GM21825 (cell line): ENCODE measurements around the gene TENM4.

Experiments
- ATAC-seq: cut with Tn5 transposase; IDR thresholded peaks from one replicate; pipeline ENCODE4 v1.9.1; 2021; ENCODE audit warnings: mild to moderate bottlenecking, moderate library complexity; ENCODE audit not compliant: unreplicated experiment

TENM4 gene

DNA sequence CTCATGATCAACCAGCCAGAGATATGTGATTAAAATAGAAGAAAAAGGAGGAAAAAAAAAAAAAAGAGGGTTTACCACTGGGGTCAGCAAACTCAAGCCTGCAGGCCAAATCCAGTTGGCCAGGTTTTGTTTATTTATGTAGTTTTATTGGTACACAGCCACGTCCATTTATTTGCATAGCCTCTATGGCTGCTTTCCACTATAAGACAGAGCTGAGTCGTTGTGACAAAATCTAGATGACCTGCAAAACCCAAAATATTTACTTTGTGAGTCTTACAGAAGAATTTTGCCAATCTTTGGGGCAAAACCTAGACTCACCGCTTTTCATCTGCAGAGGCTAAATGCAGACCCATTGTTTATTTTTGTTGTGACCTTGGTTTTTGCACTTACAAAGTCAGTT, 87.1 kb downstream of the TENM4 start:
- no peak for ATAC-seq

- ATAC-seq: no peak
Measured at GRCh38 chr11:79352349-79352703, 88.5 kb downstream of the TENM4 start.

- no peak for ATAC-seq
Measured at GRCh38 chr11:79348976-79349682, 91.7 kb downstream of the TENM4 start.

GRCh38 chr11:79346021-79346420, 94.8 kb downstream of the TENM4 start:
- ATAC-seq: no peak

DNA sequence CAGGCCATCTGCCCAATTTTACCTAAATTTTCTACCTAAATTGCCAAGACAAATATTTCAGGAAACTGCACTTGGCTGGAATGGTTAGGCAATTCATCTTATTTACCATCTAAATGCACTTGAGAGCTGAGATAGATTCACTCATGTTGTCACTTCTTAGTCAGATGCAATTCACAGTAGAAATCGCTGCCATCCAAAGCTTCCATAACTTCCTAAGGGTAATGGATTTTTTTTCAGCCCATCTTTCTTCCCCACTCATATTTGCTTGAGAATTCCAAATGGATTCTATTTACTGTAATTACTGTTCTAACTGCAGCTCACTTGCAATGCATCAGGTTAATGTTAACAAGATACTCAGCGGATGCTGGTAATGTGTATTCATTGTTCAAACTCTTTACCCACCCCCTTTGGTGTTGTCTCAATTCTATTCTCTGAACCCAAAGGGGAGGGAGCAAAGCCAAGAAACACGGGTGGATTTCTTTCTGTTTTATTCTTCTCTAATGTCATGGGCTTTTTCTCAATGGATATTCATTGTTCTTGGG, 96.0 kb downstream of the TENM4 start:
- no peak for ATAC-seq

DNA sequence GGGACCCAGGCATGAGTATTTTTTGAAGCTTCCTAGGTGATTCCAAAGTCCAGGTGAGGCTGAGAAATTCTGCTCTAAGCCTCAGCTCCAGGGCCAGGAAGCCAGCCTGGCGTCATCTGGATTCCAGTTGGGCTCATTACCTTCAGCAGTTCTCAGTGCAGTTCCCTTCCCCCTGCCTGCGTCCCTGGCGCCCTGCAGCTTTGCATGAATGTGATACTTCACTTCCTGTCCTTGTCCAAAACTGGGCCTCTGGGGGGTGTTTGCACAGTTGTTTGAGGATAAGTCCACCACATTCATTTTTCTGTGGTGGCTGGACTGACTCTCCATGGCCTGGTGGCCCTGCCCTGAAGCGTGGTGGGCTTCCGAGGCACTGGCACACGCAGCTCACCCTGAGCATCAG, 98.1 kb downstream of the TENM4 start:
- ATAC-seq: no peak

DNA sequence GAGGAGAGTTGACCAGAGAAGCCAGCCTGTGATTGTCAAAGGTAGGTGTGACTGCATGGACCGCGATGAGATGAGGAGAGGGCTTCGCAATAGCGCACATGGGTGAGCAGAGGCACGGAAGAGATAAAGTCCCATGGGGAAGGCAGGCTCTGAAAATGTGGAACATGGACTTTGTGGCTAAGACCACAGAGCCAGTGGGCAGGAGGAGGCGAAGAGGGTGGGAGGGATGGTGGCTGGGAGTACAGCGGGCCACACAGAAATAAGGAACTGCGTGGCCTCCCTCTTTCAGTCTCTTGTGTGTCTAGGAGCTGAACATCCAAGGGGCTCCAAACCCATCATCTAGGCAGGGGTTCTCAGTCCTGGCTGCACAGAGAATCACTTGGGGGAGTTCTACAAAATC, 98.6 kb downstream of the TENM4 start:
- ATAC-seq: no peak

DNA sequence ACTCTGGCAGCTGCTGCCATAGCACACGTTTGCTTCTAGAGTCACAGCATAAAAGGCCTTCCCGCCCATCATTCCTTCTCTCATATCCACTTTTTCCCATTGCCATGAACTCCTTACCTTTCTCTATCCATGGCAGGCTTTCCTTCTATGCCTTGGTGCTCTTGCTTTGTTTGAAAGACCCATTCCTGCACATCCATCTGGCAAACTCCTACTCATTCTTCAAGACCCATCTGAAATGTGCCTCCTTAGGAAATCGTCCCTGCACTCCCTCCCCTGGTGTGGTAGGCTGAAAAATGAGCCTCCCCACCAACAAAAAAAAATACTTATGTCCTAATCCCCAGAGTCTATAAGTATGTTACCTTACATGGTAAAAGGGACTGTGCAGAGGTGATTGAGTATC, 100.3 kb downstream of the TENM4 start:
- no peak for ATAC-seq

- ATAC-seq: no peak
Measured at GRCh38 chr11:79336797-79337517, 103.9 kb downstream of the TENM4 start.

DNA sequence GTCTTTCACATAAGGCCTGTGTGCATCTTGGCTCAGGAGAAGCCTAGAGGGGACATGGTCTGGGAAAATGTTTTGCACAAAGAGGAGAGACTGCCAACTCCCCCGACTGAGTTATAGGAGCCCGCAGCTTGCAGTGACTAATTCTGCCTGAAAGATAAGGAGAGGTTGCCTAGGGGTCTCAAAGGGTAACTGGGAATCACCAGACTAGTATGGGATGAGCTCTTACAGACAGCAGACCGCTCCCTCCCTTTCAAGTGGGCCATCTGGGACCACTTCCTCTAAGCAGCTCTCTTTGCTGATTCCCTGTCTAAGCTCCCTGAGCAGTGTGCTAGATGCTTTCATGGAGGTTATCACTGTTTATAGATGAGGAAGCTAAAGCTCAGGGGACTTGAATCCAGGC, 105.1 kb downstream of the TENM4 start:
- no peak for ATAC-seq

- no peak for ATAC-seq
Measured at GRCh38 chr11:79333355-79333754, 107.5 kb downstream of the TENM4 start.

- no peak for ATAC-seq
Measured at GRCh38 chr11:79332017-79332416, 108.8 kb downstream of the TENM4 start.

GRCh38 chr11:79331203-79331901, 109.5 kb downstream of the TENM4 start:
- ATAC-seq: no peak

- ATAC-seq: no peak
Measured at GRCh38 chr11:79330651-79331050, 110.2 kb downstream of the TENM4 start.

DNA sequence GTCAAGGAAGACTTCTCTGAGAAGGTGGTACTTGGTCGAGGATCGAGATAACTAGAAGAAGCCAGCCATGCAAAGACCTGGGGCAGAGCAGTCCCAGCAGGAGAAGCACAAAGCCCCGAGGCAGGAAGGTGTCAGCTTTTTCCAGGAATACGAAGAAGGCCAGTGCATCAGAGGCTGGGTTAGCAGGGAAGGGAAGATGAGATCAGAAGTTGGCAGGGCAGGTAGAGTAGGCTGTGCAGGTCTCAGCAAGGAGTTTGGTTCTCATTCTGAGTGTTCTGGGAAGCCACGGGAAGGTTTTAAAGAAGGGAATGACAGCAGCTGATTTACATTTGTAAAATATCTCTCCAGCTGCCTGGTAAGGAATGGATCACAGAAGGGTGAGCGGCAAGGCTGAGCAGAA, 111.3 kb downstream of the TENM4 start:
- no peak for ATAC-seq

DNA sequence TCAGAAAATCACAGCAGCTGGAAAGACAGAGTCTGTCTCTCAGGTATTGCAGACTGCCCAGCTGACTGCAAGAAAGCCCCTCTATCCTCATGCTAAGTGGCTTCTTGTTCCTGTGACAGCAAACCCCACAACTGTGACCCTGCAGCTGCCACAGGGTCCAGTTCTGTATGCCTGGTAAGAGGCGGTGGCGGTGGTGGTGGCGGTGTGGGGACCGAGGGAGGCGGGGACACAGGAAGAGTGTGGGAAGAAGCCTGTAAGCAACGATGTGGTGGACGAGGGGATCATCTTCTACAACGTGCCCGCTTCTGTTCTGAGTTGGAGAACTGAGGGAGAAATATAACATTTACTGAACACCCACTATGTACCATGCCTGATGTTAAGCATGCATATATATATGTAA, 112.4 kb downstream of the TENM4 start:
- no peak for ATAC-seq

- ATAC-seq: no peak
Measured at GRCh38 chr11:79325851-79326250, 115.0 kb downstream of the TENM4 start.

DNA sequence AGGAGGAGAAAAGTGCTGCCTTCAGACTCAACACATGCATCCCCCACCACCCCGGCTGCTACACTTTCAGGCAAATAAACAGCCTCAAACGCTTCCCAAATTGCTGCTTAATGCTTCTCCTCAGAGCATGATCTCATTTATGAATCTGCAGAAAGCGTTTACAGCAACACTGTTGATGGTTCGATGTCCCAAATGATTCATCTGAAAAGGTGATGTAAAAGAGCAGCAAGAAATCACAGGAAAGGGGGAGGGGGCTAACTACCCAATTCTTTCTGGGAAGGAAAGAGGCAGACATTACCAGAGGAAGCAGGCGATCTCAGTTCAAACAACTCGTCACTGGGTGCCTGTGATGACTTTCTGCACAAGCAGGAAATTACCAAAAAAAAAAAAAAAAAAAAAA, 119.6 kb downstream of the TENM4 start:
- ATAC-seq: no peak

DNA sequence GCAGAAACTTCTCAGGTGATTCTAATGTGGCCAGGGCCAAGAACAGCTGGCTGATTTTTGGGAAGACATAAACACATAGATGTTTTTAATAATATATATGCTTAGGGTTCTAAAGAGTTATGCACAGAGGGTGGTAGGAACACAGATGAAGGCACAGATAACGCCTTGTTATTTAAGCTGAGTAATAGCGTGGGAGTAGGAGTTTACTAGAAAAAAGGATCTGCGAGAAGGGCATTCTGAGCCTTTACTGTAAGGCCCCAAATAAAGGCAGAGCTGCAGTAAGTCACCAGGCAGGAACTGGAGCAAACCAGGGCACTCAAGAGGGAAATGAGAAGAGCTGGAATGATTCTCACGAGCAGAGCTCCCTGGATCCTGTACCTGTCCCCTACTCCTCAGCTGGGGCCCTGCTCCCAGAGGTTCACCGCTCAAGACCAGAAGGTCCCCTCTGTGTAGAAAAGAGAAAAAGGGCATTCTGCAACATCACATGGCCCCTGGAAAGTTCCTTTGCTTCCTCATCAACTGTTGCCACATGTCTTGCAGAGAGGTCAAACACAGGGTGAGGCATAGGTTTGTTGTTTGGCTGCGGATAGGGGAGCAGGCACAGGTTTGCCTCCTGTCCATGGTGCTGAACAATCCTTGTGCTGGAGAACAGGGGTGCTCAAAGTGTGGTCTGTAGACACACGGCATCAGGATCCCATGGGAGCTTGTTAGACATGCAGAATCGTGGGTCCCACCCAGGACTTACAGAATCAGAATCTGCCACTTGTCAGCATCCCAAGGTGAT, 125.7 kb downstream of the TENM4 start:
- ATAC-seq: no peak

GRCh38 chr11:79313530-79313913, 127.3 kb downstream of the TENM4 start:
- ATAC-seq: no peak
